ENCODE measurements around the gene PRR29. TPM values are rescaled to one million over a fixed set of nuclear protein-coding genes. Genes with fewer than 3 reads are reported as not detected.

The PRR29 gene
- total RNA-seq, 1 donor from 2014 or later = 0.78 TPM

- no peak for DNase-seq
These were observed 47.0 kb downstream of the PRR29 start for GRCh38 chr17:64045176-64045575.

- DNase-seq = no peak
These were observed 50.7 kb downstream of the PRR29 start for GRCh38 chr17:64048805-64049204.

GRCh38 chr17:64051153-64051552 lies 53.0 kb downstream of the PRR29 start:
- no peak for DNase-seq

- DNase-seq = no peak
These were observed 55.0 kb downstream of the PRR29 start for GRCh38 chr17:64053101-64053500.

Other genes with a start within 250 kb of the PRR29 start
- 49.9 TPM for gene CCDC47, start 224.8 kb upstream of the PRR29 start, total RNA-seq
- gene DDX42, start 224.2 kb upstream of the PRR29 start, total RNA-seq = 73.5 TPM
- 38.8 TPM for gene PSMC5, start 170.9 kb upstream of the PRR29 start, total RNA-seq
- gene FTSJ3, start 170.7 kb upstream of the PRR29 start, total RNA-seq = 40.4 TPM
- 13.1 TPM for gene SMARCD2, start 155.7 kb upstream of the PRR29 start, total RNA-seq
- gene CSH2, start 124.7 kb upstream of the PRR29 start, total RNA-seq = not detected
- not detected for gene GH2, start 116.4 kb upstream of the PRR29 start, total RNA-seq
- not detected for gene CSH1, start 101.8 kb upstream of the PRR29 start, total RNA-seq
- gene CSHL1, start 87.1 kb upstream of the PRR29 start, total RNA-seq = not detected
- gene GH1, start 79.5 kb upstream of the PRR29 start, total RNA-seq = not detected
- not detected for gene CD79B, start 66.0 kb upstream of the PRR29 start, total RNA-seq
- gene SCN4A, start 25.4 kb upstream of the PRR29 start, total RNA-seq = not detected
- 8.4 TPM for gene ICAM2, start 22.3 kb downstream of the PRR29 start, total RNA-seq
- 5.9 TPM for gene ERN1, start 131.8 kb downstream of the PRR29 start, total RNA-seq